Panc1 (cell line): ENCODE data around the gene HOXA5. TPM values are rescaled to one million over a fixed set of nuclear protein-coding genes. Genes with fewer than 3 reads are reported as not detected.

Experiments used
- ATAC-seq: fragments of 200-7000 bp; cut with Tn5 transposase; 2 replicates; pipeline ENCODE4 v1.9.1; 2020; ENCODE audit warnings: mild to moderate bottlenecking, moderate library complexity
- BruUV-seq: library from RNA; stranded (reverse); fragments of 400-500 nt; replicated peaks from 2 replicates; lab custom pipeline; 2021; lab: Mats Ljungman, UMichigan
- CTCF ChIA-PET: fragments of 300-600 bp; sonication (Branson Sonifier 250); formaldehyde crosslinking; loops from one replicate; lab custom pipeline; 2022; ENCODE audit warnings: antibody characterized with exemption; lab: Charles Lee
- POLR2A ChIA-PET: fragments of 300-600 bp; sonication (Branson Sonifier 250); formaldehyde crosslinking; loops from one replicate; lab custom pipeline; 2022; ENCODE audit warnings: antibody characterized with exemption; lab: Charles Lee
- DNase-seq: peaks from one replicate; pipeline ENCODE4 v3.0.0-alpha.2; 2010; ENCODE audit warnings: low read depth, low spot score
- H3K27ac ChIP-seq: 2 replicates; pipeline ENCODE4 v1.5.1; 2011; ENCODE audit warnings: mild to moderate bottlenecking, low read length, inconsistent platforms
- H3K27me3 ChIP-seq: fragments of 200-500 bp; sonication (Bioruptor generic); 2 replicates; pipeline ENCODE4 v1.6.0; 2014; ENCODE audit warnings: low read length, inconsistent platforms; ENCODE audit not compliant: control insufficient read depth, insufficient read depth
- H3K36me3 ChIP-seq: fragments of 200-500 bp; sonication (Bioruptor generic); 2 replicates; pipeline ENCODE4 v1.5.1; 2014; ENCODE audit warnings: inconsistent platforms, mild to moderate bottlenecking, low read length, moderate library complexity; ENCODE audit not compliant: control insufficient read depth, insufficient read depth
- H3K4me1 ChIP-seq: 2 replicates; pipeline ENCODE4 v1.5.1; 2011; ENCODE audit warnings: inconsistent platforms, mild to moderate bottlenecking, low read length, moderate library complexity; ENCODE audit not compliant: control insufficient read depth, insufficient read depth
- H3K4me3 ChIP-seq, 2 experiments: 2 replicates each; pipeline ENCODE4 v1.5.1; 2011 to 2012; ENCODE audit warnings: low read depth in 2 of 2, low read length in 2 of 2, mild to moderate bottlenecking in 2 of 2, inconsistent platforms in 1 of 2, moderate library complexity in 1 of 2
- H3K9me3 ChIP-seq: fragments of 200-500 bp; sonication (Bioruptor generic); 2 replicates; pipeline ENCODE4 v1.5.1; 2014; ENCODE audit warnings: low read depth, mild to moderate bottlenecking, inconsistent platforms, low read length, moderate library complexity; ENCODE audit not compliant: control insufficient read depth, insufficient read depth
- CTCF ChIP-seq: fragments of 450-650 bp; IDR thresholded peaks from 2 replicates; pipeline ENCODE4 v1.5.1; 2017; ENCODE audit warnings: mild to moderate bottlenecking
- POLR2AphosphoS5 ChIP-seq: IDR thresholded peaks from 2 replicates; pipeline ENCODE4 v1.6.1; 2012; ENCODE audit warnings: mild to moderate bottlenecking, low read depth, low read length, moderate library complexity
- SIN3A ChIP-seq: IDR thresholded peaks from 2 replicates; pipeline ENCODE4 v1.6.1; 2012; ENCODE audit warnings: low read depth, mild to moderate bottlenecking, low read length, moderate library complexity, borderline replicate concordance; ENCODE audit not compliant: insufficient read depth
- TCF7L2 ChIP-seq: IDR thresholded peaks from 2 replicates; pipeline ENCODE4 v1.6.1; 2011; ENCODE audit warnings: mild to moderate bottlenecking, low read depth, low read length, inconsistent platforms
- in situ Hi-C: cut with HindIII; loops from 2 replicates; pipeline ENCODE4 v1.10.0; 2016; ENCODE audit warnings: low sequenced_read_pairs, low pct_unique_long_range_greater_than_20kb
- intact Hi-C: fragments of 100-400 bp; cut with micrococcal nuclease; formaldehyde crosslinking; loops from one replicate; pipeline ENCODE4 v1.10.0; 2022; ENCODE audit not compliant: unreplicated experiment
- total RNA-seq: library from RNA; stranded (reverse); gene quantifications from one replicate; pipeline ENCODE4 v1.2.1, GENCODE V29; 2021; ENCODE audit not compliant: unreplicated experiment
- TF ChIP-seq, protein P1 (sequence below), 2 experiments: IDR thresholded peaks; 2 replicates each; pipeline ENCODE4 v1.6.1; 2011 to 2012; ENCODE audit warnings: low read depth in 2 of 2, control low read depth in 1 of 2, low read length in 1 of 2, mild to moderate bottlenecking in 1 of 2, moderate library complexity in 1 of 2; ENCODE audit not compliant: insufficient read depth in 1 of 2

Gene HOXA5
- total RNA-seq, 1 experiment from 2014 or later = 3.9 TPM

GRCh38 chr7:27147199-27148030 lies 3.9 kb upstream of the HOXA5 start, which contains the start of gene HOXA6:
Gene HOXA6, minus strand, starts transcription at chr7:27147774. Its CDS starts 25 bp downstream, at chr7:27147749.
- no peaks in the 10 kb centered on the region for H3K9me3 ChIP-seq
- intact Hi-C loops = no loop called here
- CTCF ChIA-PET = no interaction called here
- H3K36me3 ChIP-seq = no peaks in the 10 kb centered on the region
- no peak for TF ChIP-seq CTCF
- TF ChIP-seq TCF7L2 = no peak
- no peak for TF ChIP-seq POLR2AphosphoS5
- TF ChIP-seq, protein P1, sequence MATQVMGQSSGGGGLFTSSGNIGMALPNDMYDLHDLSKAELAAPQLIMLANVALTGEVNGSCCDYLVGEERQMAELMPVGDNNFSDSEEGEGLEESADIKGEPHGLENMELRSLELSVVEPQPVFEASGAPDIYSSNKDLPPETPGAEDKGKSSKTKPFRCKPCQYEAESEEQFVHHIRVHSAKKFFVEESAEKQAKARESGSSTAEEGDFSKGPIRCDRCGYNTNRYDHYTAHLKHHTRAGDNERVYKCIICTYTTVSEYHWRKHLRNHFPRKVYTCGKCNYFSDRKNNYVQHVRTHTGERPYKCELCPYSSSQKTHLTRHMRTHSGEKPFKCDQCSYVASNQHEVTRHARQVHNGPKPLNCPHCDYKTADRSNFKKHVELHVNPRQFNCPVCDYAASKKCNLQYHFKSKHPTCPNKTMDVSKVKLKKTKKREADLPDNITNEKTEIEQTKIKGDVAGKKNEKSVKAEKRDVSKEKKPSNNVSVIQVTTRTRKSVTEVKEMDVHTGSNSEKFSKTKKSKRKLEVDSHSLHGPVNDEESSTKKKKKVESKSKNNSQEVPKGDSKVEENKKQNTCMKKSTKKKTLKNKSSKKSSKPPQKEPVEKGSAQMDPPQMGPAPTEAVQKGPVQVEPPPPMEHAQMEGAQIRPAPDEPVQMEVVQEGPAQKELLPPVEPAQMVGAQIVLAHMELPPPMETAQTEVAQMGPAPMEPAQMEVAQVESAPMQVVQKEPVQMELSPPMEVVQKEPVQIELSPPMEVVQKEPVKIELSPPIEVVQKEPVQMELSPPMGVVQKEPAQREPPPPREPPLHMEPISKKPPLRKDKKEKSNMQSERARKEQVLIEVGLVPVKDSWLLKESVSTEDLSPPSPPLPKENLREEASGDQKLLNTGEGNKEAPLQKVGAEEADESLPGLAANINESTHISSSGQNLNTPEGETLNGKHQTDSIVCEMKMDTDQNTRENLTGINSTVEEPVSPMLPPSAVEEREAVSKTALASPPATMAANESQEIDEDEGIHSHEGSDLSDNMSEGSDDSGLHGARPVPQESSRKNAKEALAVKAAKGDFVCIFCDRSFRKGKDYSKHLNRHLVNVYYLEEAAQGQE (IDR thresholded peaks at IDR 0.05; ENCODE audit: insufficient read depth in 1 of 2, low read depth in 2 of 2, low read length in 1 of 2) = no peak
- no peak for TF ChIP-seq SIN3A
- BruUV-seq = no TSS peak
- H3K27me3 ChIP-seq = no peaks in the 10 kb centered on the region
- DNase-seq (no peak), ATAC-seq (no peak)
- H3K27ac ChIP-seq = peak within 1 kb of the TSS; percentile 24
- H3K4me3 ChIP-seq = no peak within 1 kb of the TSS
- in situ Hi-C loops = no loop called here
- H3K4me1 ChIP-seq = peaks cover 22% of the 10 kb centered on the region
- POLR2A ChIA-PET = no interaction called here

GRCh38 chr7:27146491-27147198 lies 3.2 kb upstream of the HOXA5 start:
- no peaks in the 10 kb centered on the region for H3K9me3 ChIP-seq
- no peak overlapping the region for H3K4me3 ChIP-seq
- no peak overlapping the region for H3K27ac ChIP-seq
- peaks cover 25% of the 10 kb centered on the region for H3K4me1 ChIP-seq
- in situ Hi-C loops = no loop called here
- BruUV-seq = no TSS peak
- no peaks in the 10 kb centered on the region for H3K36me3 ChIP-seq
- intact Hi-C loops = no loop called here
- TF ChIP-seq TCF7L2 = no peak
- TF ChIP-seq, protein P1 (IDR thresholded peaks at IDR 0.05; ENCODE audit: insufficient read depth in 1 of 2, low read depth in 2 of 2, low read length in 1 of 2) = no peak
- DNase-seq (no peak), ATAC-seq (no peak)
- H3K27me3 ChIP-seq = no peaks in the 10 kb centered on the region
- ChIA-PET CTCF (no interaction called here), POLR2A (no interaction called here)
